ENCODE measurements around the gene SETBP1.

GRCh38 chr18:44834867-44835469 is 154.3 kb downstream of the SETBP1 start:
- TF ChIP-seq CTCF (IDR thresholded peaks at IDR 0.05) (no peak), ZNF512 (CRISPR knock-in tag; IDR thresholded peaks at IDR 0.05; ENCODE audit: borderline replicate concordance) (no peak), NR2C2 (CRISPR knock-in tag; IDR thresholded peaks at IDR 0.05) (no peak), ZBTB43 (CRISPR knock-in tag; IDR thresholded peaks at IDR 0.05) (no peak), ETV6 (CRISPR knock-in tag; IDR thresholded peaks at IDR 0.05) (no peak), NFYB (CRISPR knock-in tag; conservative IDR thresholded peaks at IDR 0.05; ENCODE audit: low read depth) (no peak)
